Measurements from ENCODE around the gene FRRS1L. TPM values are rescaled to one million over a fixed set of nuclear protein-coding genes. Genes with fewer than 3 reads are reported as not detected.
A peak's percentile ranks its signal among the peaks of the same experiment; 100 is the strongest.

The FRRS1L gene
- total RNA-seq, 2 donors from 2014 or later = not detected

DNA sequence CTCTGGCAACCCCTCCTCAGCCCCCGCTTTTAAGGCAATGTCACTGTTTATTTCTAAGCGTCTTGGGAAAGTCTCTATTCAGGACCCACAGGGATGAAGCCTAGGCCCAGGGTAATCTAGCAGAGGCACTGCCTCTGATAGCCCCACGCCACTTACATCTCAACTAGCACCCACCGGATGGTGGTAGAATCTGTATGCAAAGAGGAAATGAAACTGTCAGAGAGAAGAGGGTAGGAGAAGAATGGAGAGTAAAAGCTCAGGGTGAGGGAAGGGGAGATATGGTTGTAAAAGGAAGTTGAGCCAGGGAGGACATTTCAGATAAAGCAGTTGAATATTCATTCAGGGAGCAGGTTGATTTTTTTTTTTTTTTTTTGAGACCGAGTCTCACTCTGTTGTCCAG, 3.0 kb downstream of the FRRS1L start:
- no peak for DNase-seq (ENCODE audit: low spot score)
- peaks cover 42 to 49% of the 10 kb centered on the region in 2 donors for H3K27me3 Mint-ChIP-seq
- no peaks in the 10 kb centered on the region for H3K9me3 Mint-ChIP-seq
- no peaks in the 10 kb centered on the region for H3K36me3 Mint-ChIP-seq
- ATAC-seq = peak; percentile 13 to 26
- no peak overlapping the region for H3K27ac Mint-ChIP-seq
- no peak overlapping the region for H3K4me3 Mint-ChIP-seq
- H3K4me1 Mint-ChIP-seq (ENCODE audit: low read depth in 2 of 2) = peaks cover 0 to 2% of the 10 kb centered on the region in 2 donors

DNA sequence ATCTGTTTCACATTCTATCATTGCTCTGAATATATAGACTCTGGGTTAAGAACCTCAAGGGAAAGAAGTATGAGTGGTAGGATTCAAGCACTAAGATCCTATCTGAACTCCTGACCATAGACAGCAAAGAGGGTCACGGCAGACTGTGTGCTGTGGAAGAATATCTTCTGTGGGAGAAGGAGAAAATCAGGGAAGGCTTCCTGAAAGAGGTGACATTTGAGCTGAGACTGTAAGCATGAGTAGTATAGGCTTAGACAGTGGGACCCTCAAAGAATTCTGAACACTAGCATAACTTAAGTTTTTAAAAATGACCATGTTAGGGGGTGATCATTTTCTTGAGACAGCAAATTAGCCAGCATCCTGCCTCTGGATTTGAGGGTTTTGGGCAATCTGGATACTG, 3.9 kb downstream of the FRRS1L start:
- Mint-ChIP-seq H3K36me3 (no peaks in the 10 kb centered on the region), H3K4me3 (no peak overlapping the region), H3K27me3 (peaks cover 43 to 51% of the 10 kb centered on the region in 2 donors), H3K4me1 (ENCODE audit: low read depth in 2 of 2) (peaks cover 0 to 2% of the 10 kb centered on the region in 2 donors), H3K27ac (no peak overlapping the region), H3K9me3 (no peaks in the 10 kb centered on the region)
- ATAC-seq (no peak), DNase-seq (ENCODE audit: low spot score) (no peak)

DNA sequence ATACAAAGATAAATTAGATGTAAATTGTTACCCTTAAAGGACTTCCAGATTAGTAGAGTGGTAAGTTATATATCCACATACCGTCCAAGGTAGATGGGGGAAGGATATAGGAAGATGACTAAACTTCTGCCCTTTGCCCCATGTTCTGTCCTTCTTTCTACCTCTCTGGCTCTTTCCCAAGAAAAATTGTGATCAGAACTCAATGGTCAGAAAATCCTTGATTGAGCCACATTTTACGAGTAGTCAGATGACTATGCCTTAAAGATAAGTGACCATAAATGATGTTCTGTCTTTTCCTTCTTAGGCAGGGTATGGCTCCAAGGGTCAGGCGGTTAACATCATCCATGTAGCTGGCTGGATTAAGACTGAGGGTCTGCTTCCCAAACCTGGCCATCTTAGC, 4.4 kb downstream of the FRRS1L start:
- ATAC-seq (no peak), DNase-seq (ENCODE audit: low spot score) (no peak)
- Mint-ChIP-seq H3K27me3 (peaks cover 42 to 53% of the 10 kb centered on the region in 2 donors), H3K36me3 (no peaks in the 10 kb centered on the region), H3K4me1 (ENCODE audit: low read depth in 2 of 2) (peaks cover 0 to 2% of the 10 kb centered on the region in 2 donors), H3K9me3 (no peaks in the 10 kb centered on the region), H3K4me3 (no peak overlapping the region), H3K27ac (no peak overlapping the region)

DNA sequence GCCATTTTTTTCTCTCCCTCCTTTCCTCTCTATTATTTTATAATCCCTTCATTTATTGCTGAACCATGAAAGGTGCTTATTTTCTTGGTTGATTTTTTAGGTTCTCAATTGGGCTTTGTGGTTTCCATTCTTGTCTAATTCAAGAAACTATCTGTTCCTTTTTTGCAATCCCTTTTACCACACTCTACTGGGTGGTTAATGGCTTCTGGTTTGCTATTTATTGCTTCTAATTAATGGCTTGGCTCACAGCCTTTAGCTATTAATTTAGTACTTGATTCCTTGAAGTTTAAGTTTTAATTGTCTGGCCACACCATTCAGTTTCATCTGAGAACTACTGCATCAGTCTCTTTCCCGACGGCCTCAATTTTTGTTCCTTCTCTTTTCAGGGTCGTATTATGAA, 5.6 kb downstream of the FRRS1L start:
- H3K4me1 Mint-ChIP-seq (ENCODE audit: low read depth in 2 of 2) = no peaks in the 10 kb centered on the region
- H3K27ac Mint-ChIP-seq = no peak overlapping the region
- H3K27me3 Mint-ChIP-seq = peaks cover 42 to 49% of the 10 kb centered on the region in 2 donors
- no peak for ATAC-seq
- DNase-seq (ENCODE audit: low spot score) = no peak
- H3K36me3 Mint-ChIP-seq = no peaks in the 10 kb centered on the region
- no peak overlapping the region for H3K4me3 Mint-ChIP-seq
- H3K9me3 Mint-ChIP-seq = no peaks in the 10 kb centered on the region

DNA sequence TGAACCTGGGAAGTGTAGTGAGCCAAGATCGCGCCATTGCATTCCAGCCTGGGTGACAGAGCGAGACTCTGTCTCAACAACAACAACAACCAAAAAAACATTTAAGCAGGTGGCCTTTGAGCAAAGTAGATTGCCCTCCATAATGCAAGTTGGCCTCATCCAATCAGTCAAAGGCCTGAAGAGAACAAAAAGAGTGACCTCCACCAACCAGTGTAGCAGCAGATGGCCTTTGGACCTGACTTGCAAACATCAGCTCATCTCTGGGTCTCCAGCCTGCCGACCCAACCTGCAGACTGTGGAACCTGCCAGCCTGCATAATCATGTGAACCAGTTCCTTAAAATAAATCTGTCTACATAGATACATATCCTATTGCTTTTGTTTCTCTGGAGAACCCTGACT, 7.5 kb downstream of the FRRS1L start:
- ATAC-seq (no peak), DNase-seq (ENCODE audit: low spot score) (no peak)
- no peak overlapping the region for H3K4me3 Mint-ChIP-seq
- no peaks in the 10 kb centered on the region for H3K4me1 Mint-ChIP-seq (ENCODE audit: low read depth in 2 of 2)
- no peaks in the 10 kb centered on the region for H3K36me3 Mint-ChIP-seq
- peaks cover 30 to 33% of the 10 kb centered on the region in 2 donors for H3K27me3 Mint-ChIP-seq
- H3K27ac Mint-ChIP-seq = no peak overlapping the region
- no peaks in the 10 kb centered on the region for H3K9me3 Mint-ChIP-seq

DNA sequence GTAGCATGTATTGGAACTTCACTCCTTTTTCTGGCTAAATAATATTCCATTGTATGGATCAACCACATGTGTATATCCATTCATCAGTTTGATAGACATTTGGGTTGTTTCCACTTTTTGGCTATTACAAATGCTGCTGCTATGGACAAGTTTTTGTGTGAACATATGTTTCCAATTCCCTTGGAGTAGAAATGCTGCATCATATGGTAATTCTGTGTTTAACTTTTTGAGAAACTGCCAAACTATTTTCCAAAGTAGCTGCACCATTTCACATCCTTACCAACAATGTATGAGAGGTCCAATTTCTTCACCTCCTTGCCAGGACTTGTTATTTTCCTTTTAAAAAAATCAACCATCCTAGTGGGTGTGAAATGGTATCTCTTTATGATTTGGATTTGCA, 8.4 kb downstream of the FRRS1L start:
- H3K27me3 Mint-ChIP-seq = peaks cover 24 to 30% of the 10 kb centered on the region in 2 donors

DNA sequence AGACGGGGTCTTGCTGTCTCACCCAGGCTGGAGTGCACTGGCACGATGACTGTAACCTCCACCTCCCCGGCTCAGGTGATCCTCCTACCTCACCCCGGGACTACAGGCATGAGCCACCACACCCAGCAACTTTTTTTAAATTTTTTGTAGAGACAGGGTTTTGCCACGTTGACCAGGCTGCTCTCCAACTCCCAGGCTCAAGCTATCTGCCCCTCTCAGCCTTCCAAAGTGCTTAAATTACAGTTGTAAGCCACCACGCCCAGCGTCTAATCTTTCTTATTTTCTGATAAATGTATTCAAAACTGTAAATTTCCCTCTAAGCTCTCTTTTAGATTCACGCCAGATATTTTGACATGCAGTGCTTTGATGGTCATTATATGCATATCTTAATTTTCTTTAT, 10.3 kb downstream of the FRRS1L start:
- no peaks in the 10 kb centered on the region for H3K9me3 Mint-ChIP-seq
- ATAC-seq (no peak), DNase-seq (ENCODE audit: low spot score) (no peak)
- no peaks in the 10 kb centered on the region for H3K4me1 Mint-ChIP-seq (ENCODE audit: low read depth in 2 of 2)
- peaks cover 24 to 28% of the 10 kb centered on the region in 2 donors for H3K27me3 Mint-ChIP-seq
- H3K4me3 Mint-ChIP-seq = no peak overlapping the region
- no peak overlapping the region for H3K27ac Mint-ChIP-seq
- no peaks in the 10 kb centered on the region for H3K36me3 Mint-ChIP-seq

More for the DNA sequence above, 8.4 kb downstream of the FRRS1L start:
- Mint-ChIP-seq H3K4me3 (no peak overlapping the region), H3K27ac (no peak overlapping the region), H3K4me1 (ENCODE audit: low read depth in 2 of 2) (no peaks in the 10 kb centered on the region), H3K9me3 (no peaks in the 10 kb centered on the region), H3K36me3 (no peaks in the 10 kb centered on the region)
- DNase-seq (ENCODE audit: low spot score) (no peak), ATAC-seq (no peak)

DNA sequence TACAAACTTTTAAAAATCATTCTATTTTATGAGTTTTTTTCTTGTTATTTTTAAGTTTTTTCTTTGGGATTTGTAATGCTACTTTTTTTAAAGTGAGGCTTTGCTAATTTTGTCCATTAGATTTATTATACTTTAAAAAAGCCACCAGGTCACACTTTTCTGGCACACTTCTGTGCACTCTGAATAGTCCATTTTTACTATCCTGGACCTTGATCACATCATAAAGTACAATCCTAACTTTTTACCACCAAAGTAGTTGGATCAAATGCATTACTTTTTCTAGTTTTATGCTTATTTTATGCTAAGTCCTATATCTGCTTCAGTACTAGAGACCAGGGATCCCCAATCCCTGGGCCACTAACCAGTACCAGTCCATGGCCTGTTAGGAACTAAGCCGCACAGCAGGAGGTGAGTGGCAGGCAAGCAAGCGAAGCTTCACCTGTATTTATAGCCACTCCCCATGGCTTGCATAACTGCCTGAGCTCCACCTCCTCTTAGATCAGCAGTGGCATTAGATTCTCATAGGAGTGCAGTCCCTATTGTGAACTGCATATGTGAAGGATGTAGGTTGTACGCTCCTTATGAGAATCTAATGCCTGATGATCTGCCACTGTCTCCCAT, 16.0 kb downstream of the FRRS1L start:
- Mint-ChIP-seq H3K4me3 (no peak overlapping the region), H3K27ac (no peak overlapping the region), H3K27me3 (peaks cover 0 to 11% of the 10 kb centered on the region in 2 donors), H3K36me3 (no peaks in the 10 kb centered on the region), H3K9me3 (no peaks in the 10 kb centered on the region), H3K4me1 (ENCODE audit: low read depth in 2 of 2) (no peaks in the 10 kb centered on the region)
- ATAC-seq (no peak), DNase-seq (ENCODE audit: low spot score) (no peak)

DNA sequence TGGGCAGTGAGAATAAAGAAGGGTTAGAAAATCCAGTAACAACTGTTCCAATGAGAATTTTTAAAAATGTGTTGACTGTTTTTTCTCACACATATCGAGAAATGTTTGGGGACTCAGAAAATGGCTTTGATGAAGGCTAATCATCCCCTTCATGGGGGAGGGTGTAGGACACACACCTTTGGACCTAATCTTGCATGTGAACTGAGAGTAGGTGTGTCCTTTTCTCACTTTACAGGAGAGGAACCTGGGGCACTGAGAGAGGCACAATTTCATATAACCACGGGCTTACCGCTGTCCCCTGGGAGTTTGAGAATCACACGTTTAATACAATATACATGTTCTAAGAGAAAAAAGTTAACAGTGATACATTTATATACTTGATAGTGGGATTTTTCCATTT, 17.3 kb downstream of the FRRS1L start:
- H3K4me1 Mint-ChIP-seq (ENCODE audit: low read depth in 2 of 2) = no peaks in the 10 kb centered on the region
- no peaks in the 10 kb centered on the region for H3K36me3 Mint-ChIP-seq
- no peak for DNase-seq (ENCODE audit: low spot score)
- no peak overlapping the region for H3K27ac Mint-ChIP-seq
- H3K9me3 Mint-ChIP-seq = no peaks in the 10 kb centered on the region
- peaks cover 0 to 11% of the 10 kb centered on the region in 2 donors for H3K27me3 Mint-ChIP-seq
- no peak overlapping the region for H3K4me3 Mint-ChIP-seq
- no peak for ATAC-seq

DNA sequence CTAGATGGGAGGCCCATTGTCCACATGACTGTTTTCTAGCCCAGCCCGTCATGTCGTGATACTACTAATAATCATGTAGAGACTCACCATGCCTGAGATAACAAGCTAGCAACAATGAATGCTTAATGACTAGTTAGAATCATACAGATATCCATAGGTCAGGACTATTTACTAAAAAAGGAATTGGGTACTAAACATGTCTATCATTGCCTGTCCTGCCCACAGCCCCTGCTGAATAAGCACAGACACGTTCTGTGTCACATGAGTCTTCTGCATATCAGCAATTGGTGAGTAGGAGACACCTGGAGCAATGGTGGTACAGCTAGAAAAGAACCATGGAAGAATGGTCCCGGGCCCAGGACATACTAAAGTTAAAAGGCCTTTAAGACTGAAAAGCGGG, 18.0 kb downstream of the FRRS1L start:
- DNase-seq (ENCODE audit: low spot score) (no peak), ATAC-seq (no peak)
- Mint-ChIP-seq H3K27ac (no peak overlapping the region), H3K9me3 (no peaks in the 10 kb centered on the region), H3K4me3 (no peak overlapping the region), H3K27me3 (peaks cover 0 to 9% of the 10 kb centered on the region in 2 donors), H3K36me3 (no peaks in the 10 kb centered on the region), H3K4me1 (ENCODE audit: low read depth in 2 of 2) (peaks cover 1 to 2% of the 10 kb centered on the region in 2 donors)

DNA sequence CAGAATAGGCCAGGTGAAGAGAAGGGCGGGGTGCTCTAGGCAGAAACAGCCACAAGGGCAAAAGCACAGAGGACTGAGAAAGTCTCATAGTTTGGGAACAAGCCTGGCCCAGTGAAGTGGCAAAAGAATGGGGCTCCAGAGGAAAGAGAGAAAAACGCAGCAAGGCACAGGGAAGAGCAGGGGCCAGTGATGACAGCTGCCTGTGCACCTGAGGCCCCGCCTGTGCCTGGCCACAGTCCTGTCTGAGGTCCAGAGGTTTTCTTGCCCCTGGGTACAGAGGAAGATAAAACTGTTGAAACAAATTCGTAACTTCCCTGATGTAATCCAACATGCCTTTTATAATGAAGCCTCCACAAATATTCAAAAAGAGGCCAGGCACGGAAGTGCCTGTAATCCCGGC, 22.0 kb downstream of the FRRS1L start:
- no peak for DNase-seq (ENCODE audit: low spot score)
- no peaks in the 10 kb centered on the region for H3K9me3 Mint-ChIP-seq
- no peaks in the 10 kb centered on the region for H3K36me3 Mint-ChIP-seq
- H3K27ac Mint-ChIP-seq = no peak overlapping the region
- peaks cover 6% of the 10 kb centered on the region in 2 donors for H3K4me1 Mint-ChIP-seq (ENCODE audit: low read depth in 2 of 2)
- no peak overlapping the region for H3K4me3 Mint-ChIP-seq
- no peak for ATAC-seq
- H3K27me3 Mint-ChIP-seq = peaks cover 0 to 3% of the 10 kb centered on the region in 2 donors

DNA sequence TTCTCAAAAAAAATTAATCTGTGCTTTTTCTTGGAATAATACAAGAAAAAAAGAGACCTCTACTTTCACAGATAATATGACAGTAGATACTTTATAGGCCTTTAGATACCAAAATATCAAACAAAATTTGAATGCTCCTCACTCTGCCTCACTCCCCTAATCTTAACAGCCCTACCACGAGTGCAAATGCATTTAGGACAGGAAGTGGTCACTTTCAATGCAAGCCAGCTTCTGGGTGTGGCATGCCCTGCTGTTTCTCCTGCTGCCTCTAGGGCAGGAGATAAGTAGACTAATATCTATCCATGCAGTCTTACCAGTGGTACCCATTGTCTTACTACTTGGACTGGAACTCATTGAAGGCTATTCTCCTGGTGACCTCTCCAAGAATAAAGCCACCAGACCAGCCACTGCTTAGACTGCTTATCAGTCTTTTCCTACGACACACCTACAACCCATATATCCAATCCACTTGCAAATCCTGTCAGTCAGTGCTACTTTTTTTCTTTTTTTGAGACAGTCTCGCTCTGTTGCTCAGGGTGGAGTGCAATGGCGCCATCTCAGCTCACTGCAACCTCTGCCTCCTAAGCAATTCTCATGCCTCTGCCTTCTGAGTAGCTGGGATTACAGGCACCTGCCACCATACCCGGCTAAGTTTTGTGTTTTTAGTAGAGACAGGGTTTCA, 23.0 kb downstream of the FRRS1L start:
- no peaks in the 10 kb centered on the region for H3K9me3 Mint-ChIP-seq
- DNase-seq (ENCODE audit: low spot score) = no peak
- H3K36me3 Mint-ChIP-seq = no peaks in the 10 kb centered on the region
- peak; percentile 66 to 83 for ATAC-seq
- peaks cover 0 to 3% of the 10 kb centered on the region in 2 donors for H3K27me3 Mint-ChIP-seq
- no peak overlapping the region for H3K4me3 Mint-ChIP-seq
- H3K27ac Mint-ChIP-seq = no peak overlapping the region
- H3K4me1 Mint-ChIP-seq (ENCODE audit: low read depth in 2 of 2) = peaks cover 6% of the 10 kb centered on the region in 2 donors

DNA sequence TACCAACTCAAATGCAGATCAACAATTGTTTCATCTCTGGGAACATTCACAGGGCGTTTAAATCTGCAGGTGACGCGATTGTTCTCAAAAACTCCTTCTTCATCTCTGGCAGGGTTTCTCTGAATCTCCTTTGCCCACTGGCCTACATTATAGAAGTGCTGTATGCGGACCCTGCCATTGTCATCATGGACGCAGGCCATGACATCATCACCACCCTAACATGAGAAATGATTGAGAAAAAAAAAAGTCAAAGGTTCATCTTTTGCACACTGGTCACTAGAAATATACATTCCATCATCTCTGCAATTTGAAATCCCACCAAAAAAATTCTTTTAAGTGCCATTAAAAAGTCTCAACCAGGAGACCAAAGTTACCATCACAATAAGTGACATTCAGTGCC, 25.7 kb downstream of the FRRS1L start:
- Mint-ChIP-seq H3K36me3 (no peaks in the 10 kb centered on the region), H3K27ac (no peak overlapping the region), H3K4me1 (ENCODE audit: low read depth in 2 of 2) (peaks cover 6% of the 10 kb centered on the region in 2 donors), H3K27me3 (peaks cover 6 to 7% of the 10 kb centered on the region in 2 donors), H3K9me3 (no peaks in the 10 kb centered on the region), H3K4me3 (no peak overlapping the region)
- no peak for DNase-seq (ENCODE audit: low spot score)
- ATAC-seq = no peak

DNA sequence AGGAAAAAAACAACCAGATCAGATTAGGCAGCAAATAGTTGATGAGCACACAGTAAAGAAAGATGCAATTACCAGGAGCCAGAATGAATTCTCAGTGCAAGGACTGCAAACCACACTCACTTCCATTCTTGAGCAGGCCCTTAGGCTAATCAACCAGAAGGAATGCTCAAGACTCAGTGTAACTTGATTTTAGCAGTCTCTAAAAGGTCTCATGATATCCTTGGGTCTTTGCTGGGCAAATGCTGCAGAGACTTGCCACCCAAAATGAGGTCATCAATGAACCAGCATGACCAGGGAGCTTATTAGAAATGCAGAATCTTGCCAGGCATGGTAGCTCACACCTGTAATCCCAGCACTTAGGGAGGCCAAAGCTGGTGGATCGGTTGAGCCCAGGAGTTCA, 27.2 kb downstream of the FRRS1L start:
- H3K27ac Mint-ChIP-seq = no peak overlapping the region
- ATAC-seq = no peak
- H3K4me3 Mint-ChIP-seq = no peak overlapping the region
- no peak for DNase-seq (ENCODE audit: low spot score)
- H3K27me3 Mint-ChIP-seq = peaks cover 6 to 7% of the 10 kb centered on the region in 2 donors
- no peaks in the 10 kb centered on the region for H3K36me3 Mint-ChIP-seq
- no peaks in the 10 kb centered on the region for H3K9me3 Mint-ChIP-seq
- peaks cover 6% of the 10 kb centered on the region in 2 donors for H3K4me1 Mint-ChIP-seq (ENCODE audit: low read depth in 2 of 2)

Measured in natural killer cell treated with Interleukin-12 subunit alpha and Interleukin-12 subunit beta and Interleukin-15 and Interleukin-18, amount 100 ng/mL, for 72 hours (primary cell).